KMS-11 (cell line): ENCODE data around the gene EDIL3.

ENCODE experiments used
- H2AFZ ChIP-seq: fragments of 200-600 bp; sonication (generic); 2 replicates; pipeline ENCODE4 v1.6.1; 2016; ENCODE audit warnings: antibody characterized with exemption, mixed run types, low read depth
- H3K27ac ChIP-seq: fragments of 200-600 bp; sonication (generic); 2 replicates; pipeline ENCODE4 v1.6.1; 2016; ENCODE audit warnings: mild to moderate bottlenecking, mixed run types
- H3K27me3 ChIP-seq: fragments of 200-600 bp; sonication (generic); 2 replicates; pipeline ENCODE4 v1.6.1; 2017; ENCODE audit warnings: mild to moderate bottlenecking, low read depth, mixed run types, moderate library complexity; ENCODE audit not compliant: insufficient read depth
- H3K36me3 ChIP-seq: fragments of 200-600 bp; sonication (generic); 2 replicates; pipeline ENCODE4 v1.6.1; 2017; ENCODE audit warnings: mild to moderate bottlenecking, mixed run types; ENCODE audit not compliant: insufficient read depth
- H3K4me1 ChIP-seq: fragments of 200-600 bp; sonication (generic); 2 replicates; pipeline ENCODE4 v1.6.1; 2016; ENCODE audit warnings: mild to moderate bottlenecking, low read depth, mixed run types; ENCODE audit not compliant: poor library complexity, severe bottlenecking
- H3K4me2 ChIP-seq: fragments of 200-600 bp; sonication (generic); 2 replicates; pipeline ENCODE4 v1.7.0; 2016; ENCODE audit warnings: mild to moderate bottlenecking, mixed run types
- H3K4me3 ChIP-seq: fragments of 200-600 bp; sonication (generic); IDR thresholded peaks from 2 replicates; pipeline ENCODE4 v1.6.1; 2017; ENCODE audit warnings: low read depth, low read length, mixed read lengths; ENCODE audit not compliant: insufficient read depth
- H3K79me2 ChIP-seq: fragments of 200-600 bp; sonication (generic); 2 replicates; pipeline ENCODE4 v1.6.1; 2016; ENCODE audit warnings: low read depth, mixed run types; ENCODE audit not compliant: insufficient read depth
- H3K9ac ChIP-seq: fragments of 200-600 bp; sonication (generic); 2 replicates; pipeline ENCODE4 v1.6.1; 2016; ENCODE audit warnings: mild to moderate bottlenecking, mixed run types
- H4K20me1 ChIP-seq: fragments of 200-600 bp; sonication (generic); 2 replicates; pipeline ENCODE4 v1.6.1; 2016; ENCODE audit warnings: mild to moderate bottlenecking, mixed run types; ENCODE audit not compliant: insufficient read depth
- CTCF ChIP-seq: fragments of 200-600 bp; sonication (generic); conservative IDR thresholded peaks from 2 replicates; pipeline ENCODE4 v1.6.1; 2017; ENCODE audit warnings: low read depth, mild to moderate bottlenecking, antibody characterized with exemption, low read length, moderate library complexity, mixed read lengths

EDIL3 gene

DNA sequence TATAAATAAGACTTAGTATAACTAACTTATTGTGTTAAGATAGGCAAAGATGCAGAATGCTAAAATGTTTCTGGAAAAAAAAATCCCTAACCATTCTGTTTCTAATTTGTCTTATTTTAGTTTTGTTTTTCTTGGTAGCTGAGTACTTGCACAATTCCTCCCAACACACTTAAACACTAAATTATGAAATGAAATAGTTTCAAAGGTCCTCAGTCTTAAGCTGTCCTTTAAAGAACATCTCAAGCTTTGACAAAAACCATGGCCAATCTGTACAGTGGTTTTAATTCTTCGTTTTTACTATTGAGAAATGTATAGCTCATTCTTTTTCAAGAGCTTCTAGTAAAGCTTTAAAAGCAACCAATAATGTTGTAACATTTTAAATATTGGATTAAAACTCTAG, 171.5 kb downstream of the EDIL3 start:
- H3K9ac ChIP-seq: no peak overlapping the region
- H3K27ac ChIP-seq: no peak overlapping the region
- H3K4me2 ChIP-seq: no peak overlapping the region
- TF ChIP-seq CTCF: no peak
- H4K20me1 ChIP-seq: no peaks in the 10 kb centered on the region
- H3K27me3 ChIP-seq: no peaks in the 10 kb centered on the region
- H3K36me3 ChIP-seq: no peaks in the 10 kb centered on the region
- H3K79me2 ChIP-seq: no peaks in the 10 kb centered on the region
- no peak overlapping the region for H2AFZ ChIP-seq
- no peak overlapping the region for H3K4me3 ChIP-seq
- H3K4me1 ChIP-seq: no peaks in the 10 kb centered on the region

DNA sequence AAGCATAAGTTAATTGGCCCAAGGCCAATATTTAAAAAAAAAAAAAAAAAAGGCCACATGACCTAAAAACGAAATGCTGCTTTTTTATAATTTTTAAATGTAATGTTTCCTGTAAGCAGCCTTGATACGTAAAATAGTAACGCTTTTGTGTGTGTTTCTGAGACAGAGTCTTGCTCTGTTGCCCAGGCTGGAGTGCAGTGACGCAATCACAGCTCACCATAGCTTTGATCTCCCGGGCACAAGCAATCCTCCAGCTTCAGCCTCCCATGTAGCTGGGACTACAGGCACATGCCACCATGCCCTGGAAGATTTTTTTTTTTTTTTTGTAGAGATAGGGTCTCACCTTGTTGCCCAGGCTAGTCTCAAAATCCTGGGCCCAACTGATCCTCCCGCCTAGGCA, 179.9 kb downstream of the EDIL3 start:
- H2AFZ ChIP-seq: no peak overlapping the region
- no peaks in the 10 kb centered on the region for H3K4me1 ChIP-seq
- H3K79me2 ChIP-seq: no peaks in the 10 kb centered on the region
- H3K9ac ChIP-seq: no peak overlapping the region
- H3K4me3 ChIP-seq: no peak overlapping the region
- H3K27me3 ChIP-seq: no peaks in the 10 kb centered on the region
- TF ChIP-seq CTCF: no peak
- H3K27ac ChIP-seq: no peak overlapping the region
- H3K36me3 ChIP-seq: no peaks in the 10 kb centered on the region
- no peaks in the 10 kb centered on the region for H4K20me1 ChIP-seq
- no peak overlapping the region for H3K4me2 ChIP-seq

DNA sequence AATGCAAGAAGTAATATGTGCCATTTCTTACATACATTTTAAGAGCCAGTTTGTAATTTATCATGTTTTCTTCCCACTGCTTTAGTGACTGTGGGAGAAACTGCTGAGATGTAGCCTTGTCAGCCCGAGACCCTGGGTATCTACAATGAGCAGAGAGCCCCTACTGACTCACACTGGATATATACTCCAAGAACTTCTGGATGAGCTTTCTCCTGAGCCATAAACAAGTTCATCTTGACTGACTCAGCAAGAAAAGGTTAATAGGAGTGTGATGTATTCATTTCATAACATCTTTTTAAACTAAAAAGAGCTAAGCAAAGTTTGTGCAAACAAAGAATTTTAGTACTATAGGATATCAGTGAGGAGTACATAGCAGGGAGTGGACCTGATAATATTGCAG, 182.5 kb downstream of the EDIL3 start:
- Histone ChIP-seq H3K4me1 (no peaks in the 10 kb centered on the region), H3K4me3 (no peak overlapping the region), H4K20me1 (no peaks in the 10 kb centered on the region), H2AFZ (no peak overlapping the region), H3K36me3 (no peaks in the 10 kb centered on the region), H3K27me3 (no peaks in the 10 kb centered on the region), H3K4me2 (no peak overlapping the region), H3K79me2 (no peaks in the 10 kb centered on the region), H3K27ac (no peak overlapping the region), H3K9ac (no peak overlapping the region)
- TF ChIP-seq CTCF: no peak

- no peak for TF ChIP-seq CTCF
- Histone ChIP-seq H3K4me2 (no peak overlapping the region), H3K79me2 (no peaks in the 10 kb centered on the region), H2AFZ (no peak overlapping the region), H3K4me1 (no peaks in the 10 kb centered on the region), H3K27ac (no peak overlapping the region), H3K9ac (no peak overlapping the region), H3K4me3 (no peak overlapping the region), H3K36me3 (no peaks in the 10 kb centered on the region), H3K27me3 (no peaks in the 10 kb centered on the region), H4K20me1 (no peaks in the 10 kb centered on the region)
Measured at GRCh38 chr5:84197538-84197937, 187.1 kb downstream of the EDIL3 start.

- H2AFZ ChIP-seq: no peak overlapping the region
- H4K20me1 ChIP-seq: no peaks in the 10 kb centered on the region
- no peak overlapping the region for H3K4me3 ChIP-seq
- no peaks in the 10 kb centered on the region for H3K36me3 ChIP-seq
- H3K4me1 ChIP-seq: no peaks in the 10 kb centered on the region
- no peak overlapping the region for H3K4me2 ChIP-seq
- no peak for TF ChIP-seq CTCF
- no peak overlapping the region for H3K27ac ChIP-seq
- no peaks in the 10 kb centered on the region for H3K79me2 ChIP-seq
- H3K27me3 ChIP-seq: no peaks in the 10 kb centered on the region
- no peak overlapping the region for H3K9ac ChIP-seq
Measured at GRCh38 chr5:84191281-84191680, 193.4 kb downstream of the EDIL3 start.
